ENCODE measurements around the gene KCTD6.

DNA sequence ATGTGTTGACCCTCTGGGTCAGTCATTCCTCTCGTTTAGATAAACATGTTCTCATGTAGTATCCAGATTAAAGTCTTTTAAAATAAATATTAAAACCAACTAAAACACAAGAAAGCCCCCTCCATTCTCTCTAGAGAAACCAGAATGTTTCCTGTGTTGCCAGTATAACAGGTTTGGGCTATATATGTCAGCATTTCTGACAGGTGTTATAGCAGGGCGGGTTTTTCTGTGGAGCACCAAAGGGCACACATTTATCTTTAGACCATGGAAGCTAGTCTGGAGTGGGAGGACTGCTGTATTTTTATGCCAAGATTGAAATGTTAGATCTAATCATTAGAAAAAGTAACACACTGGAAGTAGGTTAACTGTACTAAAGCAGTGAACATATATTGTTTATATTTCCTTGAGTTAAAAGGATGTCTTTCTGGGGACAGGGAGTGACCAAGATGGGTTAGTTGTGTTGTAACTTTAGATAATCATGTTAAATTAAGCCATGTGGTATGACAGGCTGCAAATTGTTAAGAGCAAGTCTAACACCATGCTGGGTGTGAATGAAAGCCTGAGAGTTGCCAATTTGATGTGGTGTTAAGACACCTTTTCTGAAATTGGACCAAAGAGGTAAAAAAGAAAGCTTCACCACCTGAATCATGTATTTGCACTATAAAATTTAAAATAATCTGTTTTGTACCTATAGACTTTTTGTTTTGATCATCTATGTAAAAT, 15.6 kb downstream of the KCTD6 start:
- TF ChIP-seq, protein P1, sequence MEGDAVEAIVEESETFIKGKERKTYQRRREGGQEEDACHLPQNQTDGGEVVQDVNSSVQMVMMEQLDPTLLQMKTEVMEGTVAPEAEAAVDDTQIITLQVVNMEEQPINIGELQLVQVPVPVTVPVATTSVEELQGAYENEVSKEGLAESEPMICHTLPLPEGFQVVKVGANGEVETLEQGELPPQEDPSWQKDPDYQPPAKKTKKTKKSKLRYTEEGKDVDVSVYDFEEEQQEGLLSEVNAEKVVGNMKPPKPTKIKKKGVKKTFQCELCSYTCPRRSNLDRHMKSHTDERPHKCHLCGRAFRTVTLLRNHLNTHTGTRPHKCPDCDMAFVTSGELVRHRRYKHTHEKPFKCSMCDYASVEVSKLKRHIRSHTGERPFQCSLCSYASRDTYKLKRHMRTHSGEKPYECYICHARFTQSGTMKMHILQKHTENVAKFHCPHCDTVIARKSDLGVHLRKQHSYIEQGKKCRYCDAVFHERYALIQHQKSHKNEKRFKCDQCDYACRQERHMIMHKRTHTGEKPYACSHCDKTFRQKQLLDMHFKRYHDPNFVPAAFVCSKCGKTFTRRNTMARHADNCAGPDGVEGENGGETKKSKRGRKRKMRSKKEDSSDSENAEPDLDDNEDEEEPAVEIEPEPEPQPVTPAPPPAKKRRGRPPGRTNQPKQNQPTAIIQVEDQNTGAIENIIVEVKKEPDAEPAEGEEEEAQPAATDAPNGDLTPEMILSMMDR (conservative IDR thresholded peaks at IDR 0.05; ENCODE audit: low read length): no peak
- no peak for TF ChIP-seq EZH2phosphoT487 (IDR thresholded peaks at IDR 0.05; ENCODE audit: borderline replicate concordance, low read depth, low read length)
